HG02884 (cell line): ENCODE results near the gene SPNS3.

ENCODE experiments used
- ATAC-seq: cut with Tn5 transposase; IDR thresholded peaks from one replicate; pipeline ENCODE4 v1.9.1; 2021; ENCODE audit warnings: mild to moderate bottlenecking, moderate library complexity; ENCODE audit not compliant: unreplicated experiment

The SPNS3 gene

DNA sequence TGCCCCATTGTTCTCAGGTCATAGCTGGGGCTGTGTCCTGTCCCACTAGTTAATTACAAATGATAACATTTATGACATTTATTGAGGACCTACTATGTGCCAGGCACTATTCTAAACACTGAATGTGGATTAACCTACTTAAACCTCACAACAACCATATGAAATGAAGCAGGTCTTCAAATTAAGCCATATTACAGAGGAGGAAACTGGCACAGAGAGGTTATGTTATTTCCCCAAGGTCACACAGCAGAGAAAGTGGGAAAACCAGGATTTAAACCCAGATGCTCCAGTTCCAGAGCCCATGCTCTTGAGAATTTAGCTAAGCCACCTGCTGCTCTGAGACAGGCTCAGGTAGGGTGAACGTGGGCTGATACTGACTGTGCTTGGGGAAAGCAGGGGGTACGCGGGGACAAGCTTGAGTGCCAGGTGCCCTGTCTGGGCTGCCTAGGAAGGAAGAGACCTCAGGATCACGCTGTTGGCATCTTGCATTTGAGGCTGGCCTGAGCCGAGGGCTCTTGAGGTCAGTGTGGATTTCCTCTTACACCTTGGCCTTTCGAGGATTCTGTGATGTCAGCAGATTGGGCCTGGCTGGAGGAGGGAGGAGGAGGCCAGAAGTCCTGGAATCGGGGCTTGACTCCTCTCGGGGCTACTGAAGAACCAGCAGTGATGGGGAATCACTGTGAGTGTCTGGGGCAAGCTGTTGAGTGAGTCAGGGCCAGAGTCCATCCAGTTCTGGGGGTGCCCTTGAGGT lies 73.8 kb downstream of the SPNS3 start:
- no peak for ATAC-seq

DNA sequence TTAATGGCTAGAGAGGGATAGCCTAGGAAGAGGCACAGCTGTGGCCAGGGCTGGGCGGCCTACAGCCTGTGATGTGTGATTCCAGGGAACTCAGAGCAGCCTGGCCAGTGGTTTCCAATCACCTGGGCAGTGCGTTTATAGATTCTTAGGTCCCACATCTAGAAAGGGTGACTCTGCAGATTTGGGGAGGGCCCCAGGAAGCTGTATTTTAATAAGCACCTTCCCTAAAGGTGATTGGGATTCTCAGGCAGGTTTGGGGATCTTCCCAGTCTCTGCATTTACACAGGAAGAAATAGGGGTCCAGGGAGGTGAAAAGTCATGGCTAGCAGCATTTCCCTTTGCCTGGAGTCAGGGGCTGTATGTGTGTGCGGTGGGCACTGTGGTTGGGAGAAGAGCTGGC lies 74.5 kb downstream of the SPNS3 start:
- ATAC-seq: no peak

DNA sequence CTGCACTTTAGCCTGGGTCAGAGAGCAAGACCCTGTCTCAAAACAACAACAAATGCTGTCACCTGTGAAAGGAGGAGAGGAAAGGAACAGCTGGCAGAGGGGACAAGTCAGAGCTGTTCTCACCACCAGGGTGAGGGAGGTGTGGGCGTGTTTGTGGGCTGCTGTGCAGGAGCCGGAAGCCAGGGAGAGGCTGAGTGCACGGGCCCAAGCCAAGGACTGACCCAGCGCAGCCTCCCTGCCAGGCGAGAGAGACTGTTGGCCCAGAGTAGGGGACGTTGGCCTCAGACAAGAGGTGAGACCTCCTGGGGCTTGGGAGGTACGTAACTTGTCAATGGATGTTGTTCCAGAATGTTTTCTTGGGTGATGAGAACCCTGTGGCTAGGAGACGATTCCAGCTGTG lies 75.7 kb downstream of the SPNS3 start:
- ATAC-seq: no peak

- ATAC-seq: no peak
These were observed 76.3 kb downstream of the SPNS3 start for GRCh38 chr17:4509923-4510617.

GRCh38 chr17:4510618-4510941 lies 76.8 kb downstream of the SPNS3 start:
- no peak for ATAC-seq

DNA sequence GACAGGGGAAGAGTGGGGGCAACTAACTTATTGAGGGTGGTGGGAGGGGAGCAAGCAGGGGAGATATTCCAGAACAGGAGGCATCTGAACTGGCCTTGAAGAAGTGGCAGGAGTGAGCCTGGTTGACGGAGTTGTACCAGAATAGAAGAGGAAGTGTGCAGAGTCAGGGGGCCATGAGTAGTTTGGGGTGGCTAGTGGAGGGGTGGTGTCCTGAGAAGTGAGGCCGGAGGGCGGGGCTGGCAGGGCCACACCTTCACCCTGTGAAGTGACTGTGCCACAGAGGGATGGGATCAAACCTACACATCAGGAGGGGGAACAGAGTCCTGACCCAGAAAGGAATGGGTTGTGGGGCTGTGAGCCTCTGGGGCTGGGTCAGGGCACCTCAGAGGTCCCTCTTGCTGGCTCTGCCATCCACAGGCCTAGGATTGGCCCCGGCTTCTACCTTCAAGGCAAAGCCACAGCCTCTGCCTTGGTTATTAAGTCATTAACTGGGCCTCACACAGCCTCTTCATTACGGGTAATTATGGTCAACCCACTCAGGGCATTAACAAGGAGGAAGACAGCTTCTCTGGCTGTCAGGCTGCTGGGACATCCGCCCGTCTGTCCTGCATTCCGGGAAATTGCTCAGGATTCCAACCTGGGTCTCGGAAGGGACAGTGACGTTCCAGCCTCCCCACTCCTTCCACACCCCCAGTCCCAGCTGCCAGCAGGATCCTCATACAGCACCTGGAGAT lies 77.6 kb downstream of the SPNS3 start:
- no peak for ATAC-seq

- ATAC-seq: no peak
These were observed 78.7 kb downstream of the SPNS3 start for GRCh38 chr17:4512156-4513112.

DNA sequence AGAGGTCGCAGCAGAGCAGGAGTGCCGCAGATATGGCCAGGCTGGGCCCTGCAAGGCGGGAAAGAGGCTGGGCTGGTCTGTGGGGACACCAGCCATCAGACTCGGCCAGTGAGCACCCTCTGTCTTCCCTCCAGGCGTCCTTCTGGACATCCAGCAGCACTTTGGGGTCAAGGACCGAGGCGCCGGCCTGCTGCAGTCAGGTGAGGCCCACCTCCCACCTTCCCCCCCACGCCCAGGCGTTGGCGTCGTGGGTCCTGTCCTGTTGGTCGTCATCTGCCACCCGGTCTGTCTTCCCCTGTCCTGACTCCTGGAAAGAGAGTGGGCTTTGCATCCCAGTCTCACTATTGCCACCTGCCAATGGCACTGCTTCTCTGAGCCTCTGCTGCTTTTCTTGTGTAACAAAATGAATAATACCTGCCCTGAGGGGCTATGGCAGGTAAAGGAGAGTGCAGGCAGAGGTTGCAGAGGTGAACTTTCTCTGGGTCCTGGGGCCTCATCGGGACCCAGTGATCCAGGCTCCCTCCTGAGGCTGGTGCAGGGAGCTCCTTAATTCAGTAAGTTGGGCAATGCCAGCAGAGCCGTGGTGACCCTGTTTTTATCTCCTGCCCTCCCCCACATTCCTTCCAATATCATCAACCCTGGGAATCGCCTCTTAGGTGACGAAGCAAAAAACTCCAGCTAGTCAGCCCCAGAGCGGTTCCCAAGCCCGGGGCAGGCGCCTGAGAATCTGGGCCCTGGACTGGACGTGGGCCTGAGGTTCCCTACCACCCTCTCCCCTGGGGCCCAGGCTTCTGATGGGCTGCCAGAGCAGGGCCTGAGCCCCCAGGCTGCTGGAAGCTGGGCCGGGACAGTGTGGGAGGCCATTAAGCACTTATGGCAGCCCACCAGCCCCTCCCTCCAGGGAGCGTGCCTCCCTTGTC lies 79.6 kb downstream of the SPNS3 start:
- no peak for ATAC-seq

- ATAC-seq: no peak
These were observed 80.5 kb downstream of the SPNS3 start for GRCh38 chr17:4514206-4514605.

DNA sequence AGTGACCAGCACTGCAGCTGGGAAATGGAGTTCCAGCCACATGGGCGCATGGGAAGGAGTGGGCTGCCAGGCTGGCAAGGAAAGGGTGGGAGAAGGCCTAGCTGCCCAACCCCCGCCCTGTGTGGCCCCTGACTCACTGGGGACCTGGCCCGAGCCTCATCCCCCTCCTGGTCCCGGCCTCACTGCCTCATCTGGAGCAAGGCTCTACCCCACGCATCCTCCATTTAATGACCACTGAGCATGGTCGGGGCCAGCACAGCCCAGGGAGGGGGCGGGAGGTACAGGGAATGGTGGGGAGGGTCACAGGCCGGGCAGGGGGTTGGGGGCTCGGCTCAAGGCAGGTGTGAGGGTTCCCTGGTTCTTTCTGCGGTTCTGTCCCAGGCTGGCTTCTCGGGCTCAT lies 81.0 kb downstream of the SPNS3 start:
- ATAC-seq: no peak

GRCh38 chr17:4515501-4515900 lies 81.8 kb downstream of the SPNS3 start:
- ATAC-seq: no peak

DNA sequence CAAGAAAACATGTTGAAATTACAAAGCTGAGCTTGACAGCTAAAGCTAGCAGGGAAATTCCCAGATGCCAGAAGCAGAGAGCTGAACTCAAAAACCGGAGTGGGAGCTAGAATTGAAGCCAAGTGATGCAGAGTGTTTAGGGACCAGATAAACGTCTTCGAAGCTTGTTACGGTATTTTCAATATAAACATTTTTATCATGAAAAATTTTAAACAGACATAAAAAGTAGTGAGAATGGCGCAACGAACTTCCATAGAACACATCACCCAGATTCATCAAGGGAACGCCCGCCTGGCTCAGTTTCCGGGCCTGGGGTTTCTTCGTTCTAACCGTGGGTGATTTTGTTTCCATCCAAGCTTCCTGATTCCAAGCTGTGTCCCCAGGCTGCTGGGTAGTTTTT lies 83.0 kb downstream of the SPNS3 start:
- no peak for ATAC-seq

DNA sequence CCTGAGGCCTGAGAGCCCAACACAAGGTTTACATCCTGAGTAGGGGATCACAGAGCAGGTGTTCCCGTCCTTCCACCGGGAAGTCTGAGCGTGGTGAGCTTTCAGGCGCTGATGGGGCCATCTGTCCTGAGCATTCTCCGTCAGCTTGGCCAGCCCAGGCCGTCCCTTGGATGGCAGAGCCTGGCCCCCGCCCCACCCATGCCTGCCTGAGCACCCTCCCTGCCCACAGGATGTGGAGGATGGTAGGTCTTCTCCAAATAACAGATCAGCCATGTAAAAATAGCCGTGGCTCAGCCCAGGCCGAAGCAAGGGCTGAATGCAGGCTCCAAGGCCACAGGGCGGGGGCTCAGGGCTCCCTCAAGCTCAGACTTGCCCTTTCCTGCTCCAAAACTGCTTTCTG lies 85.2 kb downstream of the SPNS3 start:
- ATAC-seq: no peak

DNA sequence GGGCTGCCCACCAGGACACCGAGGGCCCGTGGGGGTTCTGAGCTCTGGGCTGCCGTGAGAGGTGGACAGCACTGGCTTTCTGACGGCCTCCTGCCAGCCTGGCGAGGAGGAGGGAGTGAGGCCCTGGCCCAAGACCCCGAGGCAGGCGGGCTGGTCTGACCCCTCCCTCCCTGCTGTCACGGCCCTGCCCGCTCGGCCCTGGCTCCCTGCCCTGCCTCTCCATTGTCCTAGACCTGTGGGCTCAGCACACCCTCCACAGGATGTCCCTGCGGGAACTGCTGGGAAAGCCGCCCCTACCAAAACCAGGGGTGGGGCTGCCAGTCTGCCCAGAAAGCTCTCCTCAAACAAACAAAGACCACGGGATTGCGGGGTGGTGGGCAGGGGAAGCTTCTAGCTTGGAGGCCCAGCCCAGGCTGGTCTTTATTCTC lies 85.6 kb downstream of the SPNS3 start:
- ATAC-seq: no peak

GRCh38 chr17:4520060-4520893 lies 86.5 kb downstream of the SPNS3 start:
- ATAC-seq: no peak

GRCh38 chr17:4520894-4521600 lies 87.3 kb downstream of the SPNS3 start:
- no peak for ATAC-seq

DNA sequence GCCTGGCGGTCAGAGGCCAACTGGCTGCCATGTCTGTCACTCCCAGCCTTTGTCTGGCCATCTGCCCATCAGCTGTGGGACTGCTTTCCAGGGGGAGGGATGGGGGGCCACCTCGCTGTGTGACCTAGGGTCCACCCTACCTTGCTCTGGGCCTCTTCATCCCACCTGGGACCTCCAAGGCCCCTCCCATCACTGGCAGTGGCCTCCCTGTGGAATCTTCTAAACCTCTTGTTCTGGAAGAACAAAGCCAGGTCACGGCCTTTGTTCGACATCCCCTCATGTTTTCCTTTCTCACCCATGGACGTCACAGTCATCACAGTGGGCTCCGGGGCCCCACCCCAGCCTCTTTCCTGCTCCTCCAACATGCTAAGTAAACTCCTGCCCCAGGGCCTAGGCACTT lies 88.9 kb downstream of the SPNS3 start:
- ATAC-seq: no peak

- ATAC-seq: no peak
These were observed 90.2 kb downstream of the SPNS3 start for GRCh38 chr17:4523946-4524345.
